HUES64 (cell line): ENCODE measurements around the gene TMEM240.
A peak's percentile ranks its signal among the peaks of the same experiment; 100 is the strongest.

Experiments used
- H3K27ac ChIP-seq: 2 replicates; pipeline ENCODE4 v1.7.0; 2013; ENCODE audit warnings: low read depth, low read length, inconsistent platforms
- H3K27me3 ChIP-seq: 2 replicates; pipeline ENCODE4 v1.6.1; 2013; ENCODE audit warnings: mild to moderate bottlenecking, low read length; ENCODE audit not compliant: insufficient read depth
- H3K36me3 ChIP-seq: 2 replicates; pipeline ENCODE4 v1.6.1; 2013; ENCODE audit warnings: mild to moderate bottlenecking, low read length; ENCODE audit not compliant: insufficient read depth
- H3K4me1 ChIP-seq: 2 replicates; pipeline ENCODE4 v1.6.1; 2013; ENCODE audit warnings: mild to moderate bottlenecking, low read length, moderate library complexity; ENCODE audit not compliant: insufficient read depth
- H3K4me3 ChIP-seq: 2 replicates; pipeline ENCODE4 v1.5.1; 2013; ENCODE audit warnings: mild to moderate bottlenecking, low read length, moderate library complexity
- H3K9ac ChIP-seq: 2 replicates; pipeline ENCODE4 v1.6.1; 2013; ENCODE audit warnings: mild to moderate bottlenecking, low read depth, low read length
- H3K9me3 ChIP-seq: 2 replicates; pipeline ENCODE4 v1.6.1; 2013; ENCODE audit warnings: low read depth, low read length; ENCODE audit not compliant: insufficient read depth
- WGBS: fragments of 150-250, 120-280 bp; methylation state at CpG from one replicate; pipeline ENCODE4 v1.1.7; 2013; ENCODE audit warnings: missing lambda C conversion rate; 5-methylcytosine and 5-hydroxymethylcytosine counted together

The TMEM240 gene

GRCh38 chr1:1556505-1556904 is 16.1 kb upstream of the TMEM240 start:
- Histone ChIP-seq H3K9me3 (no peaks in the 10 kb centered on the region), H3K36me3 (peaks cover 30% of the 10 kb centered on the region), H3K4me3 (no peak overlapping the region), H3K27me3 (no peaks in the 10 kb centered on the region), H3K9ac (no peak overlapping the region), H3K4me1 (no peaks in the 10 kb centered on the region), H3K27ac (no peak overlapping the region)
- WGBS, result 97% methylated on average over 6 of the region's 6 CpGs

GRCh38 chr1:1554926-1555915 is 14.8 kb upstream of the TMEM240 start:
- H3K9me3 ChIP-seq, result no peaks in the 10 kb centered on the region
- no peaks in the 10 kb centered on the region for H3K27me3 ChIP-seq
- no peaks in the 10 kb centered on the region for H3K4me1 ChIP-seq
- H3K9ac ChIP-seq, result no peak overlapping the region
- no peak overlapping the region for H3K27ac ChIP-seq
- WGBS, result 92% methylated on average over 31 of the region's 31 CpGs
- H3K36me3 ChIP-seq, result peaks cover 17% of the 10 kb centered on the region
- no peak overlapping the region for H3K4me3 ChIP-seq

- H3K4me1 ChIP-seq, result no peaks in the 10 kb centered on the region
- WGBS, result 95% methylated on average over 13 of the region's 13 CpGs
- peaks cover 13% of the 10 kb centered on the region for H3K36me3 ChIP-seq
- no peak overlapping the region for H3K27ac ChIP-seq
- no peaks in the 10 kb centered on the region for H3K27me3 ChIP-seq
- H3K9me3 ChIP-seq, result no peaks in the 10 kb centered on the region
- H3K9ac ChIP-seq, result no peak overlapping the region
- H3K4me3 ChIP-seq, result no peak overlapping the region
These were observed 14.1 kb upstream of the TMEM240 start for GRCh38 chr1:1554550-1554925.

GRCh38 chr1:1553821-1554494 is 13.5 kb upstream of the TMEM240 start:
- H3K9ac ChIP-seq, result no peak overlapping the region
- H3K27me3 ChIP-seq, result no peaks in the 10 kb centered on the region
- H3K4me3 ChIP-seq, result no peak overlapping the region
- H3K4me1 ChIP-seq, result no peaks in the 10 kb centered on the region
- WGBS, result 95% methylated on average over 35 of the region's 35 CpGs
- no peak overlapping the region for H3K27ac ChIP-seq
- H3K9me3 ChIP-seq, result no peaks in the 10 kb centered on the region
- peaks cover 13% of the 10 kb centered on the region for H3K36me3 ChIP-seq

GRCh38 chr1:1552263-1552639 is 11.8 kb upstream of the TMEM240 start:
- Histone ChIP-seq H3K9me3 (no peaks in the 10 kb centered on the region), H3K27me3 (no peaks in the 10 kb centered on the region), H3K9ac (no peak overlapping the region), H3K4me1 (no peaks in the 10 kb centered on the region), H3K36me3 (peaks cover 18% of the 10 kb centered on the region), H3K4me3 (no peak overlapping the region), H3K27ac (no peak overlapping the region)
- 95% methylated on average over 10 of the region's 10 CpGs for WGBS

- WGBS, result 95% methylated on average over 33 of the region's 33 CpGs
- peaks cover 20% of the 10 kb centered on the region for H3K36me3 ChIP-seq
- H3K9ac ChIP-seq, result no peak overlapping the region
These were observed 11.3 kb upstream of the TMEM240 start for GRCh38 chr1:1551524-1552262.

GRCh38 chr1:1550591-1551432 is 10.4 kb upstream of the TMEM240 start:
- Histone ChIP-seq H3K4me3 (no peak overlapping the region), H3K27ac (0 out of 2 replicates have a peak overlapping the region, but pooled peaks have one; percentile 6), H3K9me3 (no peaks in the 10 kb centered on the region), H3K36me3 (peaks cover 17% of the 10 kb centered on the region), H3K9ac (no peak overlapping the region), H3K4me1 (no peaks in the 10 kb centered on the region), H3K27me3 (no peaks in the 10 kb centered on the region)
- WGBS, result 87% methylated on average over 15 of the region's 15 CpGs

More at GRCh38 chr1:1551524-1552262, 11.3 kb upstream of the TMEM240 start:
- H3K27ac ChIP-seq, result 0 out of 2 replicates have a peak overlapping the region, but pooled peaks have one; percentile 20
- H3K9me3 ChIP-seq, result no peaks in the 10 kb centered on the region
- H3K27me3 ChIP-seq, result no peaks in the 10 kb centered on the region
- H3K4me1 ChIP-seq, result no peaks in the 10 kb centered on the region
- H3K4me3 ChIP-seq, result no peak overlapping the region

GRCh38 chr1:1550087-1550486 is 9.7 kb upstream of the TMEM240 start:
- Histone ChIP-seq H3K4me3 (no peak overlapping the region), H3K36me3 (peaks cover 12% of the 10 kb centered on the region), H3K9me3 (no peaks in the 10 kb centered on the region), H3K4me1 (no peaks in the 10 kb centered on the region), H3K27me3 (no peaks in the 10 kb centered on the region), H3K9ac (no peak overlapping the region), H3K27ac (no peak overlapping the region)
- 95% methylated on average over 6 of the region's 7 CpGs for WGBS

- Histone ChIP-seq H3K27ac (no peak overlapping the region), H3K4me1 (no peaks in the 10 kb centered on the region), H3K27me3 (no peaks in the 10 kb centered on the region), H3K36me3 (peaks cover 22% of the 10 kb centered on the region), H3K4me3 (no peak overlapping the region), H3K9ac (no peak overlapping the region), H3K9me3 (no peaks in the 10 kb centered on the region)
- 95% methylated on average over 14 of the region's 14 CpGs for WGBS
These were observed 8.2 kb upstream of the TMEM240 start for GRCh38 chr1:1548591-1548990.

GRCh38 chr1:1547476-1547875 is 7.1 kb upstream of the TMEM240 start:
- Histone ChIP-seq H3K9me3 (no peaks in the 10 kb centered on the region), H3K36me3 (peaks cover 30% of the 10 kb centered on the region)

More at GRCh38 chr1:1547476-1547875, 7.1 kb upstream of the TMEM240 start:
- Histone ChIP-seq H3K4me3 (no peak overlapping the region), H3K4me1 (no peaks in the 10 kb centered on the region), H3K27ac (no peak overlapping the region), H3K9ac (no peak overlapping the region), H3K27me3 (no peaks in the 10 kb centered on the region)
- 95% methylated on average over 19 of the region's 19 CpGs for WGBS
